Loucy (cell line): Measurements from ENCODE around the gene RBM15.

Experiments used
- CTCF ChIP-seq: fragments of 200-600 bp; sonication (generic); conservative IDR thresholded peaks from 2 replicates; pipeline ENCODE4 v1.5.1; 2014; ENCODE audit warnings: mild to moderate bottlenecking, antibody characterized with exemption, low read length
- EZH2phosphoT487 ChIP-seq: fragments of 200-600 bp; IDR thresholded peaks from 2 replicates; pipeline ENCODE4 v1.6.1; 2018; ENCODE audit warnings: antibody characterized with exemption, mild to moderate bottlenecking, moderate library complexity, borderline replicate concordance

- no peak for TF ChIP-seq CTCF
- TF ChIP-seq EZH2phosphoT487, result no peak
Observed at GRCh38 chr1:110380672-110381283, 41.6 kb downstream of the RBM15 start.
